GM12872 (cell line): ENCODE data around the gene KIAA0825.

Experiments
- TF ChIP-seq, protein P1 (sequence below): IDR thresholded peaks from 3 replicates; pipeline ENCODE4 v1.5.1; 2011; ENCODE audit warnings: low read depth, mild to moderate bottlenecking, low read length, moderate library complexity; ENCODE audit not compliant: insufficient read depth

Gene KIAA0825

DNA sequence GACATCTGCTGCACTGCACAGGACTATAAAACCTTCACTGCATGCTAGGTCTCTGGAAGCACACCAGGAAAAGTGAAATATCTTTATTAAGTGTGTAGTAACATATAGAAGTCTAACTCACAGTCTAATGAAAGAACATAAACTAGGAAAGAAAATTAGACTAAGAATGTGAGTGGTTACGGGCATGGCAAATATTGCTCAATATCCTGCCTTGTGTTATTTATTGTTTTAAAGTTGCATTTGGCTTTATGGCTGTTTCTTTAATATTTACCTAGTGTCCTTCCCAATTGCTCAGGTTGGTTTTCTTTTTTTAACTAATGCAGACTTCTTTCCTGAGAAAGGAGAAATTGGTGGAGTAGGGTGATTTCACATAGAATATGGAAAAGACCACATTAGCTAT is 342.4 kb downstream of the KIAA0825 start:
- TF ChIP-seq, protein P1, sequence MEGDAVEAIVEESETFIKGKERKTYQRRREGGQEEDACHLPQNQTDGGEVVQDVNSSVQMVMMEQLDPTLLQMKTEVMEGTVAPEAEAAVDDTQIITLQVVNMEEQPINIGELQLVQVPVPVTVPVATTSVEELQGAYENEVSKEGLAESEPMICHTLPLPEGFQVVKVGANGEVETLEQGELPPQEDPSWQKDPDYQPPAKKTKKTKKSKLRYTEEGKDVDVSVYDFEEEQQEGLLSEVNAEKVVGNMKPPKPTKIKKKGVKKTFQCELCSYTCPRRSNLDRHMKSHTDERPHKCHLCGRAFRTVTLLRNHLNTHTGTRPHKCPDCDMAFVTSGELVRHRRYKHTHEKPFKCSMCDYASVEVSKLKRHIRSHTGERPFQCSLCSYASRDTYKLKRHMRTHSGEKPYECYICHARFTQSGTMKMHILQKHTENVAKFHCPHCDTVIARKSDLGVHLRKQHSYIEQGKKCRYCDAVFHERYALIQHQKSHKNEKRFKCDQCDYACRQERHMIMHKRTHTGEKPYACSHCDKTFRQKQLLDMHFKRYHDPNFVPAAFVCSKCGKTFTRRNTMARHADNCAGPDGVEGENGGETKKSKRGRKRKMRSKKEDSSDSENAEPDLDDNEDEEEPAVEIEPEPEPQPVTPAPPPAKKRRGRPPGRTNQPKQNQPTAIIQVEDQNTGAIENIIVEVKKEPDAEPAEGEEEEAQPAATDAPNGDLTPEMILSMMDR: no peak

DNA sequence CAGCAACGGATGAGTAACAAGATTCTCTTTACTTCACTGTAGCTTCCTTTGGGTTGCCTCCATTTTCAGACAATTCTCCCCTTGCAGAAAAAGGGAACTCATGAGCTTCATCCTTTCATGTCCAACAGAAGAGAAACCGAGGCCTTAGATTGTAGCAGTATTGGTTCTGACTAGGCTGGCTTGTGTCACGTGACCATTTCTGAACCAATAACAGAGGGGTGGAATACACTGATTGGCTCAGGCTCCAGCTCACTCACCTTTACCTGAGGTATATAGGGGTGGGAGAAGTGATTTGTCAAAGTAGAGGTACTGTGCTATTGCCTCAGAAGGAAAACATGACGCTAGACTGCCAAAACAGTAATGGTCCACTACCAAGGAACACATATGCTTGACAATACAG is 343.7 kb downstream of the KIAA0825 start:
- TF ChIP-seq, protein P1: no peak

DNA sequence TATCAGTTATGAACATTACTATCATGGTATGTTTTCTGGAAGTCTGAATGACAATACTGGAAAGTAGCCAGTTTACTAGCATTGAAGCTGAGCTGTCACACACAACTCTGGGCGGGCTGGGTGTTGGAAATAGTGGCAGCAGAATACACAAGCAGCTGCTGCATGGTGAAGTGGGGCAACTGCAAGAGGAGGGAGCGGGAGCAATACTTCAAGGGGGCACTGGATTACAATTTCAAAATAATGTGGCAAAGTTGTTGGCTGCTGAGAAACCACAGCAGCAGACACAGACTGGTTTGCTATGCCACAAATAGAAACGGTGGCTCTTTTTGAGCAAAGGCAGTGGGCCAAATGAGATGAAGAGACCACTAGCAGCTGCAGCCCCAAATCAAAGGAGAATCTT is 350.2 kb downstream of the KIAA0825 start:
- TF ChIP-seq, protein P1: no peak

DNA sequence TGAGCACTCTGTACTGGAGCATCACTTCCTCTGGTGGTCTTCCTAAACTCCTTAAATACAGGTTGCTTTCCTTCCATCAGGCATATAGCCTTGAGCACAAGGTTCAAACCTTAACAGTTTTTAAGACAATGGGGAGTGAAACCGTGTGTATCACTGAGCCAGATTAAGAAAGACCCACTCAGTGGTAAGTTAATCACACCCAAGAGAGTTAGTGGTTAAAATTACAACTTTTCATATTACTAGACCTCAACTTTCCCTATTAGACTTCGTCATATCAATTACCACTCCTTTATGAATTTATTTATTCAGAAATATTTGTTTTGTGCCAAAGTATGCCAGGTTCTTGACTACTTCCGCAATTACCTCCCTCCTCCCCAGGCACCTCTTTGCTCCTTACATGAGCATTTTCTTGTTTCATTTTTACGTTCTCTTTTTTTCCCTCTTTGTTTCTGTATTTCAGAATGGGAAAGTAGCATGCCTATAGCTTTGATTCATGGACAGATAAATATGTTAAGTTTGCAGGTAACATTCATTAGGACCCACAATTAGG is 351.0 kb downstream of the KIAA0825 start:
- TF ChIP-seq, protein P1: no peak

DNA sequence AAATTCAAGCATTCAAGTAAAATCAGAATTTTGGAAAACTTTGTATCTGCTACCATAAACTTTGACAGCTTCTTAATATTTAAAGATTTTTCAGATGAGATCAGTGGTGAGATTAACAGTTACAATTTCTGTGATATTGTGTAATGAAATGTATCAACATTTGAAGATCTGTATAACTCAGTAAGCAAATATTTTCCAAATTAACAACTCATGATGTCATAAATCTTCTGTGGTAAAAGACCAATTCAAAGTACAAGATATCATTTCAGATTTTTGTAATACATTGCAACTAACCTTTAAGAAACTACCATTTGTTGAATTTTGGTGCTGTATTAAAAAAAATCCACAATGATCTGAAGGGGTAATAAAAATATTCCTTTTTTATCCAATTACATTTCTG is 352.2 kb downstream of the KIAA0825 start:
- TF ChIP-seq, protein P1: no peak

DNA sequence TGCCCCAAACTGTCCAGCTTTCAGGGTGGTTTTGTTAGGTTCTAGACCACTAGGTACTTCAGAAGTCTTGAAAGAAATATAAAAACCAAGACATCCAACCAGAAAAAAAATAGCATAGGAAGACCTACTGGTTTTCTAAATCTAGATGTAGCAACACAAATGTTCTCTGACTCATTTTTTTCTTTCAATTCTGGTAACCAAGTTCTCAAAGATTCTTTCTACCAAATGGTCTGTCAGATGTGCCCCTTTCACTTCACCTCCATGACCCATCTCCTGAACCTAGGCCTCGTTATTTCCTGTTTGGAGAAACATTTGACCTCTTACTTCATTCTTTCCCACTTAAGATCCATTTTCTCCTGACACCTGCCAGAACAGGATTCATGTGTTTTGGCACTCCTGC is 355.3 kb downstream of the KIAA0825 start:
- TF ChIP-seq, protein P1: no peak

DNA sequence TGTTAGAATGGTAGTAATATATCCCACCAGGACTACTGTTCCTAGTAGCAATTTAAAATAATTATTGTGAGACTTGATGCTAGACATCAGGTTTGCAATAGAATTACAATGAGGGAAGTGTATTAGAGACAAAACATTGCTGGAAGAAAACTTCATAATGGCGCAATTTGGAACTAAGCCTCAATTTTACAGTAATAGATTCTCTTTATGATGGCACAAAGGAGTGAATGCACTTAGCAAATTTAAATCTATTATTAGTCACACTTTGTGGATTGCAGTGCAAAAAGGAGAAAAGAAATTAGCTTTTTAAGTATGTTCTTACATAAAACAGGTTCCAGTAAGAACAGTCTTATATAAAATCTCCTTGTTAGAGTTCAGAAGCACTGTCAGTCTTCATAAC is 358.3 kb downstream of the KIAA0825 start:
- TF ChIP-seq, protein P1: no peak
